ENCODE measurements around the gene CCDC124. TPM values are rescaled to one million over a fixed set of nuclear protein-coding genes. Genes with fewer than 3 reads are reported as not detected.

Gene CCDC124
- total RNA-seq, 1 donor from 2014 or later, result 97.3 TPM

- Histone ChIP-seq H4K20me1 (ENCODE audit: insufficient read depth, low read length) (peaks cover 3% of the 10 kb centered on the region), H3K36me3 (ENCODE audit: insufficient read depth, low read length) (no peaks in the 10 kb centered on the region), H3K4me1 (ENCODE audit: insufficient read depth, low read length) (no peaks in the 10 kb centered on the region), H3K9me3 (ENCODE audit: insufficient read depth, low read depth, low read length) (no peaks in the 10 kb centered on the region), H3K4me2 (ENCODE audit: low read length) (no peak within 1 kb of the TSS), H3K4me3 (ENCODE audit: insufficient read depth, low read depth, low read length) (no peak within 1 kb of the TSS), H3K79me2 (ENCODE audit: insufficient read depth, low read length) (no peaks in the 10 kb centered on the region), H3K27me3 (ENCODE audit: insufficient read depth, low read length) (peaks cover 25% of the 10 kb centered on the region), H3K9ac (ENCODE audit: low read length) (no peak within 1 kb of the TSS), H2AFZ (ENCODE audit: low read depth, low read length) (peak within 1 kb of the TSS; percentile 26), H3K27ac (ENCODE audit: low read depth, low read length) (no peak within 1 kb of the TSS)
- Mint-ChIP-seq H3K27ac (ENCODE audit: unreplicated experiment) (peak within 1 kb of the TSS; percentile 58), H3K4me1 (ENCODE audit: low read depth, unreplicated experiment) (no peaks in the 10 kb centered on the region), H3K4me3 (ENCODE audit: unreplicated experiment) (peak within 1 kb of the TSS; percentile 79), H3K27me3 (ENCODE audit: low read depth, unreplicated experiment) (peaks cover 39% of the 10 kb centered on the region), H3K36me3 (ENCODE audit: low read depth, unreplicated experiment) (no peaks in the 10 kb centered on the region), H3K9me3 (ENCODE audit: unreplicated experiment) (no peaks in the 10 kb centered on the region)
- no peak for TF ChIP-seq CTCF (IDR thresholded peaks at IDR 0.05; ENCODE audit: insufficient read depth, low read depth, low read length)
- TF ChIP-seq EZH2 (IDR thresholded peaks at IDR 0.05; ENCODE audit: insufficient read depth, low read length), result no peak
- DNase-seq (ENCODE audit: low read depth), result no peak
- no peak for FAIRE-seq
Observed at GRCh38 chr19:17966550-17967256, 33.9 kb downstream of the CCDC124 start, which contains the start of gene KCNN1. KCNN1 (plus strand) TSS chr19:17967107; CDS start chr19:17973889, 6,782 bp downstream.

- Mint-ChIP-seq H3K4me1 (ENCODE audit: low read depth, unreplicated experiment) (no peaks in the 10 kb centered on the region), H3K27me3 (ENCODE audit: low read depth, unreplicated experiment) (peaks cover 45% of the 10 kb centered on the region), H3K27ac (ENCODE audit: unreplicated experiment) (peak overlapping the region; percentile 58), H3K4me3 (ENCODE audit: unreplicated experiment) (peak overlapping the region; percentile 79), H3K36me3 (ENCODE audit: low read depth, unreplicated experiment) (no peaks in the 10 kb centered on the region), H3K9me3 (ENCODE audit: unreplicated experiment) (no peaks in the 10 kb centered on the region)
- Histone ChIP-seq H3K9me3 (ENCODE audit: insufficient read depth, low read depth, low read length) (no peaks in the 10 kb centered on the region), H3K4me1 (ENCODE audit: insufficient read depth, low read length) (no peaks in the 10 kb centered on the region), H3K79me2 (ENCODE audit: insufficient read depth, low read length) (no peaks in the 10 kb centered on the region), H4K20me1 (ENCODE audit: insufficient read depth, low read length) (peaks cover 3% of the 10 kb centered on the region), H3K27me3 (ENCODE audit: insufficient read depth, low read length) (peaks cover 27% of the 10 kb centered on the region), H3K36me3 (ENCODE audit: insufficient read depth, low read length) (no peaks in the 10 kb centered on the region), H3K4me3 (ENCODE audit: insufficient read depth, low read depth, low read length) (no peak overlapping the region), H3K9ac (ENCODE audit: low read length) (no peak overlapping the region), H3K27ac (ENCODE audit: low read depth, low read length) (no peak overlapping the region), H3K4me2 (ENCODE audit: low read length) (no peak overlapping the region), H2AFZ (ENCODE audit: low read depth, low read length) (peak overlapping the region; percentile 26)
- DNase-seq (ENCODE audit: low read depth), result no peak
- peak; percentile 89 for TF ChIP-seq EZH2 (IDR thresholded peaks at IDR 0.05; ENCODE audit: insufficient read depth, low read length)
- TF ChIP-seq CTCF (IDR thresholded peaks at IDR 0.05; ENCODE audit: insufficient read depth, low read depth, low read length), result no peak
- no peak for FAIRE-seq
Observed at GRCh38 chr19:17967257-17968051, 34.6 kb downstream of the CCDC124 start.
